HCT116 (cell line): ENCODE results near the gene ALKBH7. TPM values are rescaled to one million over a fixed set of nuclear protein-coding genes. Genes with fewer than 3 reads are reported as not detected.
"Not testable (repeated sequence)": the region's sequence is repeated elsewhere in the genome, so short reads cannot be mapped to it uniquely, and the experiment has no call there.

ENCODE experiments used
- ATAC-seq: fragments of 200-7000 bp; cut with Tn5 transposase; 2 replicates; pipeline ENCODE4 v1.9.1; 2020; ENCODE audit warnings: mild to moderate bottlenecking, moderate library complexity
- BruUV-seq: library from RNA; stranded (reverse); fragments of 400-500 nt; replicated peaks from 2 replicates; lab custom pipeline; 2021; lab: Mats Ljungman, UMichigan
- CTCF ChIA-PET: fragments of 300-600 bp; sonication (Branson Sonifier 250); formaldehyde crosslinking; loops from one replicate; lab custom pipeline; 2021; ENCODE audit warnings: antibody characterized with exemption; lab: Charles Lee
- POLR2A ChIA-PET: fragments of 300-600, 350-600 bp; sonication (Branson Sonifier 250); formaldehyde crosslinking; loops from one replicate; lab custom pipeline; 2021; ENCODE audit warnings: antibody characterized with exemption; lab: Charles Lee
- RAD21 ChIA-PET, 2 experiments: fragments of 300-600 bp; sonication (Branson Sonifier 250); formaldehyde crosslinking; loops; one replicate each; lab custom pipeline; 2023; ENCODE audit warnings: low total read pairs in 2 of 2; ENCODE audit not compliant: uncharacterized antibody in 2 of 2, unreplicated experiment in 2 of 2, low non-redundant PET in 1 of 2; lab: Charles Lee
- DNase-seq: peaks from one replicate; pipeline ENCODE4 v3.0.0-alpha.2; 2010; ENCODE audit warnings: low read depth, low spot score
- H2AFZ ChIP-seq: fragments of 200-600 bp; shearing (Covaris generic), sonication (generic); 2 replicates; pipeline ENCODE4 v1.6.1; 2017; ENCODE audit warnings: low read depth, mixed run types, mixed read lengths, antibody characterized with exemption, low read length; ENCODE audit not compliant: poor library complexity, severe bottlenecking
- H3K27ac ChIP-seq: 2 replicates; pipeline ENCODE4 v1.5.1; 2012; ENCODE audit warnings: low read depth, low read length
- H3K27me3 ChIP-seq: fragments of 200-600 bp; sonication (generic); 2 replicates; pipeline ENCODE4 v1.6.1; 2016; ENCODE audit warnings: mixed run types, low read length, mixed read lengths; ENCODE audit not compliant: insufficient read depth
- H3K36me3 ChIP-seq, 2 experiments: fragments of 200-500 bp in 1 of 2; fragments of 200-600 bp in 1 of 2; sonication (Bioruptor generic) in 1 of 2; sonication (generic) in 1 of 2; 2 replicates each; pipeline versions ENCODE4 v1.5.1 to v1.6.1; 2014 to 2016; ENCODE audit warnings: low read length in 2 of 2, inconsistent platforms in 1 of 2, mixed read lengths in 1 of 2, mixed run types in 1 of 2; ENCODE audit not compliant: insufficient read depth in 2 of 2, control insufficient read depth in 1 of 2
- H3K4me1 ChIP-seq, 2 experiments: fragments of 200-600 bp in 1 of 2; sonication (generic) in 1 of 2; 2 replicates each; pipeline versions ENCODE4 v1.5.1 to v1.6.1; 2012 to 2017; ENCODE audit warnings: low read length in 2 of 2, inconsistent platforms in 1 of 2, mild to moderate bottlenecking in 1 of 2, mixed read lengths in 1 of 2, mixed run types in 1 of 2, moderate library complexity in 1 of 2; ENCODE audit not compliant: insufficient read depth in 2 of 2, control insufficient read depth in 1 of 2
- H3K4me2 ChIP-seq: fragments of 200-600 bp; sonication (generic); 2 replicates; pipeline ENCODE4 v1.6.1; 2017; ENCODE audit warnings: mixed run types, low read length, mixed read lengths
- H3K4me3 ChIP-seq, 2 experiments: fragments of 200-600 bp in 1 of 2; sonication (generic) in 1 of 2; replicated peaks in 1 of 2; 2 replicates each; pipeline ENCODE4 v1.5.1; 2011 to 2016; ENCODE audit warnings: low read length in 2 of 2, control low read depth in 1 of 2, low read depth in 1 of 2, mild to moderate bottlenecking in 1 of 2, mixed read lengths in 1 of 2, mixed run types in 1 of 2
- H3K79me2 ChIP-seq: fragments of 200-600 bp; sonication (generic); 2 replicates; pipeline ENCODE4 v1.6.1; 2017; ENCODE audit warnings: mild to moderate bottlenecking, mixed run types, low read length, moderate library complexity, mixed read lengths; ENCODE audit not compliant: insufficient read depth
- H3K9ac ChIP-seq: fragments of 200-600 bp; sonication (generic); 2 replicates; pipeline ENCODE4 v1.6.1; 2016; ENCODE audit warnings: low read length, mixed read lengths
- H3K9me2 ChIP-seq: fragments of 200-600 bp; sonication (generic), shearing (Covaris generic); 2 replicates; pipeline ENCODE4 v1.6.1; 2017; ENCODE audit warnings: mixed run types, mild to moderate bottlenecking, moderate library complexity; ENCODE audit not compliant: insufficient read depth
- H3K9me3 ChIP-seq, 2 experiments: fragments of 200-500 bp in 1 of 2; fragments of 200-600 bp in 1 of 2; sonication (Bioruptor generic) in 1 of 2; sonication (generic) in 1 of 2; 2 replicates each; pipeline ENCODE4 v1.6.1; 2014 to 2017; ENCODE audit warnings: low read length in 2 of 2, mixed read lengths in 2 of 2, inconsistent platforms in 1 of 2, low read depth in 1 of 2, mild to moderate bottlenecking in 1 of 2, mixed run types in 1 of 2, moderate library complexity in 1 of 2; ENCODE audit not compliant: control insufficient read depth in 1 of 2, insufficient read depth in 1 of 2
- H4K20me1 ChIP-seq: fragments of 200-600 bp; sonication (generic), shearing (Covaris generic); 2 replicates; pipeline ENCODE4 v1.6.1; 2017; ENCODE audit warnings: mixed run types, mild to moderate bottlenecking, moderate library complexity; ENCODE audit not compliant: insufficient read depth
- SP1 ChIP-seq: IDR thresholded peaks from 2 replicates; pipeline ENCODE4 v1.6.1; 2012; ENCODE audit warnings: low read depth
- ZNF274 ChIP-seq: fragments of 200-500 bp; sonication (Bioruptor generic); IDR thresholded peaks from 2 replicates; pipeline ENCODE4 v1.6.1; 2014; ENCODE audit warnings: mild to moderate bottlenecking, low read depth, low read length, inconsistent platforms
- intact Hi-C: fragments of 100-400 bp; cut with micrococcal nuclease; formaldehyde crosslinking; loops from 2 replicates; pipeline ENCODE4 v1.10.0; 2022
- total RNA-seq: library from RNA; stranded (reverse); gene quantifications from one replicate; pipeline ENCODE4 v1.2.1, GENCODE V29; 2021; ENCODE audit not compliant: unreplicated experiment
- TF ChIP-seq, protein P1 (sequence below): IDR thresholded peaks from 2 replicates; pipeline ENCODE4 v1.6.1; 2012

Gene ALKBH7
- total RNA-seq, 1 experiment from 2014 or later: 57.1 TPM

DNA sequence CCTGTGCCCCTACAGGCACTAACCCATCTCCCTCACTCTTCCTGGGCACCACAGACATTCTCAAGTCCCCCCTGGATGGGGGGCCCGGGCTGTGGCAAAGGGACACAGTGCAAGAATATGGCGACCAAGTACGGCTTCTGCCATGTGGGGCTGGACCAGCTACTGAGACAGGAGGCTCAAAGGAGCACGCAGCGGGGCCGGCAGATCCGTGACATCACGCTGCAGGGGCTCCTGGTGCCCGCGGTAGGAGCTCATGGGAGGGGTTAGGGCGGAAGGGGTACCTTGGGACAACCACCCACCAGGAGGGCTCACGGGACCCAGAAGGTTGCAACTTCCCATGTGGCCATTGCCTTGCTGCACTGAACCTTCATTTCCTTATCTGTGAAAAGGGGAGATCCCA, 23.7 kb downstream of the ALKBH7 start:
- H2AFZ ChIP-seq: no peak overlapping the region
- ChIA-PET RAD21 (no interaction called here), CTCF (no interaction called here), POLR2A (no interaction called here)
- no TSS peak for BruUV-seq
- intact Hi-C loops: no loop called here
- TF ChIP-seq ZNF274 (no peak), SP1 (no peak)
- TF ChIP-seq, protein P1, sequence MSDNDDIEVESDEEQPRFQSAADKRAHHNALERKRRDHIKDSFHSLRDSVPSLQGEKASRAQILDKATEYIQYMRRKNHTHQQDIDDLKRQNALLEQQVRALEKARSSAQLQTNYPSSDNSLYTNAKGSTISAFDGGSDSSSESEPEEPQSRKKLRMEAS: no peak
- no peaks in the 10 kb centered on the region for H3K9me2 ChIP-seq
- no peak overlapping the region for H3K9ac ChIP-seq
- H3K27ac ChIP-seq: no peak overlapping the region
- no peaks in the 10 kb centered on the region for H4K20me1 ChIP-seq
- no peak overlapping the region for H3K4me2 ChIP-seq
- peaks cover 8 to 21% of the 10 kb centered on the region in 2 experiments for H3K4me1 ChIP-seq
- H3K36me3 ChIP-seq: peaks cover 0 to 3% of the 10 kb centered on the region in 2 experiments; a peak in 2 of 4 replicates
- ATAC-seq (no peak), DNase-seq (no peak)
- H3K27me3 ChIP-seq: no peaks in the 10 kb centered on the region
- H3K9me3 ChIP-seq: no peaks in the 10 kb centered on the region
- H3K4me3 ChIP-seq: no peak overlapping the region
- peaks cover 17% of the 10 kb centered on the region for H3K79me2 ChIP-seq

DNA sequence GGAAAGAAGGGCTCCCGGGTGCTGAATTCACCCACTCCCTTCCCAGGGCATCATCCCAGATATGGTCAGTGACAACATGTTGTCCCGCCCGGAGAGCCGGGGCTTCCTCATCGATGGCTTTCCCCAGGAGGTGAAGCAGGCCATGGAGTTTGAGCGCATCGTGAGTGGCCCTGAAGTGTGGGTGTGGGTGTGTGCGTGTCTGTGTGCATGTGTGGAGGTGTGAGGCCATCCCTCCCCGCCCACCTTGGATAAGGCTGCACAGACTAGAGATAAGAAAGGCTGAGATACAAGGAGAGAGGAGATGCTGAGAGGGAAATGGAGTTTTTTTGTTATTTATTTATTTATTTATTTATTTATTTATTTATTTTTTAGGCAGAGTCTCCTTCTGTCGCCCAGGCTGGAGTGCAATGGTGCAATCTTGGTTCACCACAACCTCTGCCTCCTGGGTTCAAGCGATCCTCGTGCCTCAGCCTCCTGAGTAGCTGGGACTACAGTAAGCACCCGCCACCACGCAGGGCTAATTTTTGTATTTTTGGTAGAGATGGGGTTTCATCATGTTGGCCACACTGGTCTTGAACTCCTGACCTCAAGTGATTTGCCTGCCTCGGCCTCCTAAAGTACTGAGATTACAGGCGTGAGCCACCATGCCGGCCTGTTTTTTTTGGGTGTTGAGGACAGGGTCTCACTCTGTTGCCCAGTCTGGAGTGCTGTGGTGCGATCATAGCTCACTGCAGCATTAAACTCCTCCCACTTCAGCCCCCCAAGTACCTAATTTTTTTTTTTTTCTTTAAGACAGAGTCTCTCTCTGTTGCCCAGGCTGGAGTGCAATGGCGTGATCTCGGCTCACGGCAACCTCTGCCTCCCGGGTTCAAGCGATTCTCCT, 27.7 kb downstream of the ALKBH7 start:
- H3K27ac ChIP-seq, POLR2A ChIA-PET, RAD21 ChIA-PET, H4K20me1 ChIP-seq, H3K79me2 ChIP-seq, ATAC-seq, intact Hi-C loops, H3K9me3 ChIP-seq, H3K27me3 ChIP-seq, H2AFZ ChIP-seq, H3K4me2 ChIP-seq, H3K36me3 ChIP-seq, BruUV-seq, H3K4me3 ChIP-seq, H3K9me2 ChIP-seq, CTCF ChIA-PET, H3K9ac ChIP-seq, H3K4me1 ChIP-seq, DNase-seq: not testable (repeated sequence)
